ENCODE measurements around the gene DNAH10. TPM values are rescaled to one million over a fixed set of nuclear protein-coding genes. Genes with fewer than 3 reads are reported as not detected.

The DNAH10 gene
- total RNA-seq, 1 experiment from 2014 or later = 0.17 TPM

GRCh38 chr12:123962513-123962912, 200.4 kb downstream of the DNAH10 start:
- TF ChIP-seq, protein P1, sequence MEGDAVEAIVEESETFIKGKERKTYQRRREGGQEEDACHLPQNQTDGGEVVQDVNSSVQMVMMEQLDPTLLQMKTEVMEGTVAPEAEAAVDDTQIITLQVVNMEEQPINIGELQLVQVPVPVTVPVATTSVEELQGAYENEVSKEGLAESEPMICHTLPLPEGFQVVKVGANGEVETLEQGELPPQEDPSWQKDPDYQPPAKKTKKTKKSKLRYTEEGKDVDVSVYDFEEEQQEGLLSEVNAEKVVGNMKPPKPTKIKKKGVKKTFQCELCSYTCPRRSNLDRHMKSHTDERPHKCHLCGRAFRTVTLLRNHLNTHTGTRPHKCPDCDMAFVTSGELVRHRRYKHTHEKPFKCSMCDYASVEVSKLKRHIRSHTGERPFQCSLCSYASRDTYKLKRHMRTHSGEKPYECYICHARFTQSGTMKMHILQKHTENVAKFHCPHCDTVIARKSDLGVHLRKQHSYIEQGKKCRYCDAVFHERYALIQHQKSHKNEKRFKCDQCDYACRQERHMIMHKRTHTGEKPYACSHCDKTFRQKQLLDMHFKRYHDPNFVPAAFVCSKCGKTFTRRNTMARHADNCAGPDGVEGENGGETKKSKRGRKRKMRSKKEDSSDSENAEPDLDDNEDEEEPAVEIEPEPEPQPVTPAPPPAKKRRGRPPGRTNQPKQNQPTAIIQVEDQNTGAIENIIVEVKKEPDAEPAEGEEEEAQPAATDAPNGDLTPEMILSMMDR (conservative IDR thresholded peaks at IDR 0.05) = no peak
- no peak overlapping the region for H3K9ac ChIP-seq (ENCODE audit: extremely low read depth, insufficient read length, low read length)
- no peak overlapping the region for H4K8ac ChIP-seq (replicated peaks; ENCODE audit: insufficient read length, low read depth, low read length)
- H2BK120ac ChIP-seq (ENCODE audit: low read depth, low read length, poor library complexity, severe bottlenecking) = no peak overlapping the region
- H3K23me2 ChIP-seq (ENCODE audit: insufficient read length, low read depth, low read length, poor library complexity, severe bottlenecking) = no peaks in the 10 kb centered on the region
- H2BK12ac ChIP-seq (ENCODE audit: insufficient read length, low read depth, low read length) = no peak overlapping the region
- no peak overlapping the region for H3K27ac ChIP-seq (ENCODE audit: insufficient read length, low read depth, low read length)
- no peaks in the 10 kb centered on the region for H3K9me3 Mint-ChIP-seq
- H3K27me3 ChIP-seq (ENCODE audit: insufficient read depth, low read length) = peaks cover 56% of the 10 kb centered on the region
- no peak overlapping the region for H3K4me3 Mint-ChIP-seq
- H2BK5ac ChIP-seq (ENCODE audit: insufficient read length, low read length) = no peak overlapping the region
- H3K4ac ChIP-seq (ENCODE audit: low read depth, low read length) = no peak overlapping the region
- H2BK20ac ChIP-seq (ENCODE audit: low read depth, low read length, poor library complexity, severe bottlenecking) = no peak overlapping the region
- H3K9me3 ChIP-seq (ENCODE audit: control insufficient read depth, low read depth, low read length) = no peaks in the 10 kb centered on the region
- no peak overlapping the region for H3K56ac ChIP-seq (ENCODE audit: insufficient read length, low read depth, low read length)
- no peaks in the 10 kb centered on the region for H3K4me1 Mint-ChIP-seq
- no peaks in the 10 kb centered on the region for H3K36me3 Mint-ChIP-seq (ENCODE audit: insufficient read depth in 1 of 3, low read depth in 3 of 3)
- no peaks in the 10 kb centered on the region for H4K20me1 ChIP-seq (ENCODE audit: control insufficient read depth, insufficient read depth, insufficient read length)
- no peak overlapping the region for H3K27ac Mint-ChIP-seq
- no peak overlapping the region for H3T11ph ChIP-seq (ENCODE audit: low read length)
- no peaks in the 10 kb centered on the region for H3K79me2 ChIP-seq (ENCODE audit: insufficient read depth, low read length)
- H3K23ac ChIP-seq (ENCODE audit: insufficient read length, low read depth, low read length) = no peak overlapping the region
- DNase-seq = no peak
- no peaks in the 10 kb centered on the region for H3K79me1 ChIP-seq (ENCODE audit: insufficient read depth, low read depth, low read length, poor library complexity, severe bottlenecking)
- H3K4me2 ChIP-seq (ENCODE audit: insufficient read depth, insufficient read length, low read length) = no peak overlapping the region
- no peak overlapping the region for H4K5ac ChIP-seq (ENCODE audit: insufficient read length, low read depth, low read length)
- no peak overlapping the region for H3K14ac ChIP-seq (ENCODE audit: insufficient read depth, low read length)
- peaks cover 100% of the 10 kb centered on the region for H3K27me3 Mint-ChIP-seq (ENCODE audit: low read depth)
- H4K91ac ChIP-seq (ENCODE audit: insufficient read length, low read depth, low read length) = no peak overlapping the region
- no peak overlapping the region for H2AFZ ChIP-seq (ENCODE audit: low read length)
- no peak overlapping the region for H2AK5ac ChIP-seq (ENCODE audit: insufficient read length, low read length)
- H3K4me1 ChIP-seq (ENCODE audit: insufficient read depth, low read length) = no peaks in the 10 kb centered on the region
- no peak overlapping the region for H2BK15ac ChIP-seq (ENCODE audit: low read depth, low read length)
- H3K18ac ChIP-seq (ENCODE audit: insufficient read length, low read depth, low read length) = no peak overlapping the region
- WGBS (ENCODE audit: extremely low coverage, insufficient read length, low lambda C conversion rate) = no CpG with 5 or more reads among the region's 5 CpGs

Measured in H9 (cell line).